Lower leg skin (tissue), 3 donors: ENCODE results near the gene TAF9B.
"Not testable (repeated sequence)": the region's sequence is repeated elsewhere in the genome, so short reads cannot be mapped to it uniquely, and the experiment has no call there.

Experiments
- POLR2A ChIP-seq, 2 donors: fragments of 450-650 bp; IDR thresholded peaks; one replicate each; pipeline ENCODE4 v1.6.1; 2016 to 2017; ENCODE audit warnings: antibody characterized with exemption in 2 of 2, mild to moderate bottlenecking in 1 of 2, moderate library complexity in 1 of 2
- TF ChIP-seq, protein P1 (sequence below), 3 donors: fragments of 450-650 bp; IDR thresholded peaks; one replicate each; pipeline ENCODE4 v1.5.1; 2016; ENCODE audit warnings: antibody characterized with exemption in 3 of 3, mild to moderate bottlenecking in 3 of 3, moderate library complexity in 2 of 3

DNA sequence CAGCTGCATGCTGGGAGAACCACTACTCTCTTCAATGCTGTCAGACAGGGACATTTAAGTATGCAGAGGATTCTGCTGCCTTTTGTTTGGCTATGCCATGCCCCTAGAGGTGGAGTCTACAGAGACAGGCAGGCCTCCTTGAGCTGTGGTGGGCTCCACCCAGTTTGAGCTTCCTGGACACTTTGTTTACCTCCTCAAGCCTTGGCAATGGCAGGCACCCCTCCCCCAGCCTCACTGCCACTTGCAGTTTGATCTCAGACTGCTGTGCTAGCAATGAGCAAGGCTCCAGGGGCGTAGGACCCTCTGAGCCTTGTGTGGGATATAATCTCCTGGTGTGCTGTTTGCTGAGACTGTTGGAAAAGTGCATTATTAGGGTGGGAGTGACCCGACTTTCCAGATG is 17.9 kb upstream of the TAF9B start:
- TF ChIP-seq, protein P1, sequence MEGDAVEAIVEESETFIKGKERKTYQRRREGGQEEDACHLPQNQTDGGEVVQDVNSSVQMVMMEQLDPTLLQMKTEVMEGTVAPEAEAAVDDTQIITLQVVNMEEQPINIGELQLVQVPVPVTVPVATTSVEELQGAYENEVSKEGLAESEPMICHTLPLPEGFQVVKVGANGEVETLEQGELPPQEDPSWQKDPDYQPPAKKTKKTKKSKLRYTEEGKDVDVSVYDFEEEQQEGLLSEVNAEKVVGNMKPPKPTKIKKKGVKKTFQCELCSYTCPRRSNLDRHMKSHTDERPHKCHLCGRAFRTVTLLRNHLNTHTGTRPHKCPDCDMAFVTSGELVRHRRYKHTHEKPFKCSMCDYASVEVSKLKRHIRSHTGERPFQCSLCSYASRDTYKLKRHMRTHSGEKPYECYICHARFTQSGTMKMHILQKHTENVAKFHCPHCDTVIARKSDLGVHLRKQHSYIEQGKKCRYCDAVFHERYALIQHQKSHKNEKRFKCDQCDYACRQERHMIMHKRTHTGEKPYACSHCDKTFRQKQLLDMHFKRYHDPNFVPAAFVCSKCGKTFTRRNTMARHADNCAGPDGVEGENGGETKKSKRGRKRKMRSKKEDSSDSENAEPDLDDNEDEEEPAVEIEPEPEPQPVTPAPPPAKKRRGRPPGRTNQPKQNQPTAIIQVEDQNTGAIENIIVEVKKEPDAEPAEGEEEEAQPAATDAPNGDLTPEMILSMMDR (IDR thresholded peaks at IDR 0.05): not testable (repeated sequence)
- TF ChIP-seq POLR2A (IDR thresholded peaks at IDR 0.05): not testable (repeated sequence)
